Progenitor cell of endocrine pancreas (in vitro differentiated cells): ENCODE data around the gene ZP2. TPM values are rescaled to one million over a fixed set of nuclear protein-coding genes. Genes with fewer than 3 reads are reported as not detected.
"Not testable (repeated sequence)": the region's sequence is repeated elsewhere in the genome, so short reads cannot be mapped to it uniquely, and the experiment has no call there.

ENCODE experiments used
- DNase-seq: peaks from one replicate; pipeline ENCODE4 v3.0.0; 2021; ENCODE audit warnings: low spot score; ENCODE audit not compliant: unreplicated experiment
- H3K27ac Mint-ChIP-seq: 2 replicates; pipeline ENCODE4 v1.8.0; 2021; ENCODE audit warnings: mild to moderate bottlenecking, moderate library complexity, mixed read lengths
- H3K27me3 Mint-ChIP-seq: 2 replicates; pipeline ENCODE4 v1.8.0; 2021; ENCODE audit warnings: mixed read lengths
- H3K36me3 Mint-ChIP-seq: 2 replicates; pipeline ENCODE4 v1.8.0; 2022; ENCODE audit warnings: mixed read lengths; ENCODE audit not compliant: insufficient read depth
- H3K4me1 Mint-ChIP-seq: 2 replicates; pipeline ENCODE4 v1.8.0; 2021; ENCODE audit warnings: low read depth, mixed read lengths
- H3K4me3 Mint-ChIP-seq: 2 replicates; pipeline ENCODE4 v1.8.0; 2021; ENCODE audit warnings: low read depth, mild to moderate bottlenecking, moderate library complexity, mixed read lengths
- H3K9me3 Mint-ChIP-seq: 2 replicates; pipeline ENCODE4 v1.8.0; 2021; ENCODE audit warnings: low read depth, mixed read lengths
- total RNA-seq: library from RNA; stranded (reverse); gene quantifications from 2 replicates; pipeline ENCODE4 v1.2.1, GENCODE V29; 2021
- TF ChIP-seq, protein P1 (sequence below): fragments of 200-600 bp; sonication (generic); IDR thresholded peaks from one replicate; pipeline ENCODE4 v1.5.0; 2021; ENCODE audit warnings: antibody characterized with exemption, mild to moderate bottlenecking; ENCODE audit not compliant: unreplicated experiment

Gene ZP2
- total RNA-seq, 1 donor from 2014 or later = not detected

DNA sequence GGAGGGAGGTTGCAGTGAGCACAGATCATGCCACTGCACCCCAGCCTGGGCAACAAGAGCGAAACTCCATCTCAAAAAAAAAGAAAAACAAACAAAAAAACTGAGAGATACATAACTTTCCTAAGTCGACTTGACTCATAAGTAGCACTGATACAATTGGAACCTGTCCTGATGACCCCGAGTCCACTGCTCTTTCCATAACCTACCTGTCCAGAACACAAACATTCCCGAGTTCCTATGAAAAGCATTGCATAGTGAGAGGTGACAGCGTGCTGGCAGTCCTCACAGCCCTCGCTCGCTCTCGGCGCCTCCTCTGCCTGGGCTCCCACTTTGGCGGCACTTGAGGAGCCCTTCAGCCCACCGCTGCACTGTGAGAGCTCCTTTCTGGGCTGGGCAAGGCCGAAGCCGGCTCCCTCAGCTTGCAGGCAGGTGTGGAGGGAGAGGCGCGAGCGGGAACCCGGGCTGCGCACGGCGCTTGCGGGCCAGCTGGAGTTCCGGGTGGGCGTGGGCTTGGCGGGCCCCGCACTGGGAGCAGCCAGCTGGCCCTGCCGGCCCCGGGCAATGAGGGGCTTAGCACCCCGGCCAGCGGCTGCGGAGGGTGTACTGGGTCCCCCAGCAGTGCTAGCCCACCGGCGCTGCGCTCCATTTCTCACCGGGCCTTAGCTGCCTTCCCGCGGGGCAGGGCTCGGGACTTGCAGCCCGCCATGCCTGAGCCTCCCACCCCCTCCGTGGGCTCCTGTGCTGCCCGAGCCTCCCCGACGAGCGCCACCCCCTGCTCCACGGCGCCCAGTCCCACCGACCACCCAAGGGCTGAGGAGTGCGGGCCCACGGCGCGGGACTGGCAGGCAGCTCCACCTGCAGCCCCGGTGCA is 59.0 kb downstream of the ZP2 start:
- H3K4me1 Mint-ChIP-seq, H3K9me3 Mint-ChIP-seq, H3K4me3 Mint-ChIP-seq, H3K27ac Mint-ChIP-seq, DNase-seq, H3K36me3 Mint-ChIP-seq, H3K27me3 Mint-ChIP-seq: not testable (repeated sequence)

DNA sequence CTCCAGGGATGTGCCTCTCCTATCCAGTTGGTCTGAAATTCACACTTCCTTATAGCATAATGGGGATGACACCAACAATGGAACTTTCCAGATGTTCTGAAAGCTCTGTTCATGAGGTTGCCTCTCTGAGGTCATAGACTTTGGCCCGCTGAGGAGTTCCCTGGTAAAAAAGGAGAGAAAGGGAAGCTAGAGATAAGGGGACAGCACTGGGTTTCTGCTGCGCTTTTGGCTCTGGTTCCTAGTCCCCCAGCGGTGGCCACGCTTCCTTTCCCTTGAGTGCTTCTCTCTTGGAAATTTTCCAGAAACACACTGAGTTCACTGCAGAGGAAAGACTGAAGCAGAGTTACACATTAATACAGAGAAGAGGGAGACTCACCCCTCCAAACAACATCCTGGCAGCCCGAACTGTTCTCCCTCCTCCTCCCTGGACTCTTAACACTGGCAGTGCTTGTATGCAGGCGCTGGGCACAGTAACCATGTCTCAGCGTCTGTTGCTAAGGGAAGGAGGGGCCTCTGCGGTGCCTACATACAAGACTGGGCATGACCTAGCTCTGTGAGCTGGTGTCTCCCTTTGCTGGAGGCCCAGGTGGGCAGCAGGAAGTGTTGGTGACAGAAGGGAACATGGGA is 60.9 kb downstream of the ZP2 start, which contains the start of gene DNAH3:
Gene DNAH3, minus strand, starts transcription at position 472 of the 627 bp plus-strand sequence. CDS start 527 bp downstream, outside the sequence.
- no peak within 1 kb of the TSS for H3K4me3 Mint-ChIP-seq
- H3K27ac Mint-ChIP-seq = no peak within 1 kb of the TSS
- no peaks in the 10 kb centered on the region for H3K9me3 Mint-ChIP-seq
- no peaks in the 10 kb centered on the region for H3K36me3 Mint-ChIP-seq
- peaks cover 1% of the 10 kb centered on the region for H3K4me1 Mint-ChIP-seq
- no peak for DNase-seq
- H3K27me3 Mint-ChIP-seq = peaks cover 7% of the 10 kb centered on the region
- TF ChIP-seq, protein P1, sequence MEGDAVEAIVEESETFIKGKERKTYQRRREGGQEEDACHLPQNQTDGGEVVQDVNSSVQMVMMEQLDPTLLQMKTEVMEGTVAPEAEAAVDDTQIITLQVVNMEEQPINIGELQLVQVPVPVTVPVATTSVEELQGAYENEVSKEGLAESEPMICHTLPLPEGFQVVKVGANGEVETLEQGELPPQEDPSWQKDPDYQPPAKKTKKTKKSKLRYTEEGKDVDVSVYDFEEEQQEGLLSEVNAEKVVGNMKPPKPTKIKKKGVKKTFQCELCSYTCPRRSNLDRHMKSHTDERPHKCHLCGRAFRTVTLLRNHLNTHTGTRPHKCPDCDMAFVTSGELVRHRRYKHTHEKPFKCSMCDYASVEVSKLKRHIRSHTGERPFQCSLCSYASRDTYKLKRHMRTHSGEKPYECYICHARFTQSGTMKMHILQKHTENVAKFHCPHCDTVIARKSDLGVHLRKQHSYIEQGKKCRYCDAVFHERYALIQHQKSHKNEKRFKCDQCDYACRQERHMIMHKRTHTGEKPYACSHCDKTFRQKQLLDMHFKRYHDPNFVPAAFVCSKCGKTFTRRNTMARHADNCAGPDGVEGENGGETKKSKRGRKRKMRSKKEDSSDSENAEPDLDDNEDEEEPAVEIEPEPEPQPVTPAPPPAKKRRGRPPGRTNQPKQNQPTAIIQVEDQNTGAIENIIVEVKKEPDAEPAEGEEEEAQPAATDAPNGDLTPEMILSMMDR = no peak

Other genes starting within 250 kb of the ZP2 start
- gene DNAH3, start 60.7 kb downstream of the ZP2 start, total RNA-seq = 0.19 and 0.22 TPM in 2 replicates
- gene LDAF1, start 52.9 kb downstream of the ZP2 start, total RNA-seq = 20.0 and 20.3 TPM in 2 replicates
- gene ANKS4B, start 22.1 kb upstream of the ZP2 start, total RNA-seq = 4.0 and 4.6 TPM in 2 replicates
- gene CRYM, start 66.7 kb upstream of the ZP2 start, total RNA-seq = 9.3 and 10.5 TPM in 2 replicates